ENCODE measurements around the gene LCP1. TPM values are rescaled to one million over a fixed set of nuclear protein-coding genes. Genes with fewer than 3 reads are reported as not detected.

The LCP1 gene
- total RNA-seq, 1 experiment from 2014 or later: 1.5 TPM

GRCh38 chr13:46101002-46101401 lies 81.0 kb downstream of the LCP1 start:
- H3K27me3 ChIP-seq (ENCODE audit: control insufficient read depth, insufficient read depth, low read length): no peaks in the 10 kb centered on the region
- H3K4me1 ChIP-seq (ENCODE audit: control insufficient read depth, insufficient read depth, low read length): no peaks in the 10 kb centered on the region
- no peak overlapping the region for H3K27ac ChIP-seq (ENCODE audit: low read length)
- H3K9me3 ChIP-seq (ENCODE audit: control insufficient read depth, insufficient read depth, low read depth, low read length): no peaks in the 10 kb centered on the region
- TF ChIP-seq REST (IDR thresholded peaks at IDR 0.05; ENCODE audit: insufficient read depth in 1 of 2, low read depth in 2 of 2, low read length in 1 of 2) (no peak), TCF7L2 (IDR thresholded peaks at IDR 0.05; ENCODE audit: low read depth, low read length) (no peak), POLR2AphosphoS5 (IDR thresholded peaks at IDR 0.05; ENCODE audit: low read depth, low read length) (no peak), CTCF (IDR thresholded peaks at IDR 0.05) (no peak), SIN3A (IDR thresholded peaks at IDR 0.05; ENCODE audit: borderline replicate concordance, insufficient read depth, low read depth, low read length) (no peak)
- no TSS peak for BruUV-seq (replicated peaks)
- CTCF ChIA-PET: no interaction called here
- intact Hi-C loops (cut with micrococcal nuclease; ENCODE audit: unreplicated experiment) (no loop called here), in situ Hi-C loops (cut with HindIII; ENCODE audit: low pct_unique_long_range_greater_than_20kb, low sequenced_read_pairs) (no loop called here)
- H3K36me3 ChIP-seq (ENCODE audit: control insufficient read depth, insufficient read depth, low read length): no peaks in the 10 kb centered on the region
- no peak overlapping the region for H3K4me3 ChIP-seq (ENCODE audit: low read depth in 2 of 2, low read length in 2 of 2)
- ATAC-seq: no peak
- DNase-seq (ENCODE audit: low read depth, low spot score): no peak
- POLR2A ChIA-PET: no interaction called here

GRCh38 chr13:46100191-46100815 lies 81.7 kb downstream of the LCP1 start:
- no peaks in the 10 kb centered on the region for H3K36me3 ChIP-seq (ENCODE audit: control insufficient read depth, insufficient read depth, low read length)
- no peak overlapping the region for H3K27ac ChIP-seq (ENCODE audit: low read length)
- TF ChIP-seq REST (IDR thresholded peaks at IDR 0.05; ENCODE audit: insufficient read depth in 1 of 2, low read depth in 2 of 2, low read length in 1 of 2) (no peak), POLR2AphosphoS5 (IDR thresholded peaks at IDR 0.05; ENCODE audit: low read depth, low read length) (no peak), TCF7L2 (IDR thresholded peaks at IDR 0.05; ENCODE audit: low read depth, low read length) (no peak), CTCF (IDR thresholded peaks at IDR 0.05) (no peak), SIN3A (IDR thresholded peaks at IDR 0.05; ENCODE audit: borderline replicate concordance, insufficient read depth, low read depth, low read length) (no peak)
- in situ Hi-C loops (cut with HindIII; ENCODE audit: low pct_unique_long_range_greater_than_20kb, low sequenced_read_pairs) (no loop called here), intact Hi-C loops (cut with micrococcal nuclease; ENCODE audit: unreplicated experiment) (no loop called here)
- ChIA-PET POLR2A (no interaction called here), CTCF (no interaction called here)
- no peaks in the 10 kb centered on the region for H3K9me3 ChIP-seq (ENCODE audit: control insufficient read depth, insufficient read depth, low read depth, low read length)
- BruUV-seq (replicated peaks): no TSS peak
- no peaks in the 10 kb centered on the region for H3K4me1 ChIP-seq (ENCODE audit: control insufficient read depth, insufficient read depth, low read length)
- no peak overlapping the region for H3K4me3 ChIP-seq (ENCODE audit: low read depth in 2 of 2, low read length in 2 of 2)
- H3K27me3 ChIP-seq (ENCODE audit: control insufficient read depth, insufficient read depth, low read length): no peaks in the 10 kb centered on the region
- ATAC-seq: no peak
- no peak for DNase-seq (ENCODE audit: low read depth, low spot score)

Data from Panc1 (cell line).